ENCODE measurements around the gene SLCO1B3. TPM values are rescaled to one million over a fixed set of nuclear protein-coding genes. Genes with fewer than 3 reads are reported as not detected.

The SLCO1B3 gene
- total RNA-seq, 1 donor: not detected

Other genes starting within 250 kb of the SLCO1B3 start
- gene SLCO1C1, start 115.4 kb upstream of the SLCO1B3 start, total RNA-seq: not detected

All from mononuclear cell (primary cell).